GM19043 (cell line): ENCODE results near the gene FCHO1.
"Not testable (repeated sequence)": the region's sequence is repeated elsewhere in the genome, so short reads cannot be mapped to it uniquely, and the experiment has no call there.

Experiments used
- ATAC-seq: cut with Tn5 transposase; IDR thresholded peaks from one replicate; pipeline ENCODE4 v1.9.1; 2021; ENCODE audit warnings: low read depth; ENCODE audit not compliant: unreplicated experiment

FCHO1 gene

GRCh38 chr19:17762505-17763229, 11.4 kb downstream of the FCHO1 start:
- no peak for ATAC-seq

- ATAC-seq: no peak
These were observed 13.1 kb downstream of the FCHO1 start for GRCh38 chr19:17764348-17764747.

- no peak for ATAC-seq
These were observed 13.9 kb downstream of the FCHO1 start for GRCh38 chr19:17765069-17765618.

GRCh38 chr19:17766543-17767131, 15.4 kb downstream of the FCHO1 start:
- no peak for ATAC-seq

GRCh38 chr19:17767559-17767958, 16.3 kb downstream of the FCHO1 start:
- no peak for ATAC-seq

GRCh38 chr19:17770613-17771012, 19.3 kb downstream of the FCHO1 start:
- no peak for ATAC-seq

DNA sequence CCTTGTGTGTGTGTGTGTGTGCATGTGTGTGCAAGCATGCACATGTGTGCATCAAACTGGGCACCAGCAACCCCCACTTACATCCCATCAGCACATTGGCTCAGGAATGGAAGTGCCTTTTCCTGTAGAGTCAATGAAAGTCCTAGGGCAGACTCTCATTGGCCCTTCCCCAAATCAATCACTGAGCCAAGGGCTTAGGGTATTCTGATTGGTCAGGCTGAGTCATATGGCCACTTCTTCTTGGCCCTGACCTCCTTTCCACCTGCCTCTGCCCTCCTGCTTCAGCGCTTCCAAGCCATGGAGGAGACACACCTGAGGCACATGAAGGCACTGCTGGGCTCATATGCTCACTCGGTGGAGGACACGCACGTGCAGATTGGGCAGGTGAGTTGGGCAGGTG, 20.9 kb downstream of the FCHO1 start:
- no peak for ATAC-seq

GRCh38 chr19:17775245-17775927, 24.1 kb downstream of the FCHO1 start:
- no peak for ATAC-seq

GRCh38 chr19:17775991-17776803, 24.9 kb downstream of the FCHO1 start:
- ATAC-seq: peak; percentile 61

DNA sequence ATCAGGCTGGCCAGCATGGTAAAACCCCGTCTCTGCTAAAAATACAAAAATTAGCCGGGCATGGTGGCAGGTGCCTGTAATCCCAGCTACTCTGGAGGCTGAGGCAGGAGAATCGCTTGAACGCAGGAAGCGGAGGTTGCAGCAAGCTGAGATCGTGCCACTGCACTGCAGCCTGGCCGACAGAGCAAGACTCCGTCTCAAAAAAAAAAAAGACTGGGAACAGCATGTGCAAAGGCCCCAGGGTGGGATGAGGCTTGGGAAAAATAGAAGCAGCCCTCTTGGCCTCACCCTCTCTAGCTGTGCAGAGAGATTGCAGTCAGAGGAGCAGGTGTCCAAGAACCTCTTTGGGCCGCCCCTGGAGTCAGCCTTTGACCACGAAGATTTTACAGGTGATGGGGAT, 26.6 kb downstream of the FCHO1 start:
- ATAC-seq: not testable (repeated sequence)

DNA sequence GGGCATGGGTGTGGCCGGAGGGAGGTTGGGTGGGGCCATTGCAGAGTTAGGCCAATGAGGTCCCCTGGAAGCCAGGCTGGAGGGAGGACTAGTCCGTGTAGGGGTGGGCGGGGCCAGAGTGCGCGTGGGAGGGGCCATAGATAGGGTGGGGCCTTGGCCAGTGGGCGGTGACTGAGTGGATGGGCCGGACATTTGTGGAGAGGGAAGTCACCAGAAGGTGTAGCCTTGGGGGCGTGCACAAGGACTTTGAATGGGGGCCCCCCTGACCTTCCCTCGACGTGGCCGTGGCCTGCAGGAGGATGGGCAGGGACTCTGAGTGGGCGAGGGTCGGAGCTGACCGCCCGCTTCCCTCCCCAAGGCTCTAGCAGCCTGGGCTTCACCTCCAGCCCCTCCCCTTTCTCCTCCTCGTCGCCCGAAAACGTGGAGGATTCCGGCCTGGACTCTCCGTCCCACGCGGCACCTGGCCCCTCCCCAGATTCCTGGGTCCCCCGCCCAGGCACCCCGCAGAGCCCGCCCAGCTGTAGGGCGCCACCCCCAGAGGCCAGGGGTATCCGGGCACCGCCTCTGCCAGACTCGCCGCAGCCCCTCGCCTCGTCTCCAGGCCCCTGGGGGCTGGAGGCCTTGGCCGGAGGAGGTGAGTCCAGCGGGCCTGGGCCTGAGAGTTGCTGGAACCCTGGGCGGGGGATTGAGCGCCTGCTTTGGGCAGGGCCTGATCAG, 27.1 kb downstream of the FCHO1 start:
- ATAC-seq: no peak

GRCh38 chr19:17778968-17779929, 28.0 kb downstream of the FCHO1 start:
- ATAC-seq: no peak

DNA sequence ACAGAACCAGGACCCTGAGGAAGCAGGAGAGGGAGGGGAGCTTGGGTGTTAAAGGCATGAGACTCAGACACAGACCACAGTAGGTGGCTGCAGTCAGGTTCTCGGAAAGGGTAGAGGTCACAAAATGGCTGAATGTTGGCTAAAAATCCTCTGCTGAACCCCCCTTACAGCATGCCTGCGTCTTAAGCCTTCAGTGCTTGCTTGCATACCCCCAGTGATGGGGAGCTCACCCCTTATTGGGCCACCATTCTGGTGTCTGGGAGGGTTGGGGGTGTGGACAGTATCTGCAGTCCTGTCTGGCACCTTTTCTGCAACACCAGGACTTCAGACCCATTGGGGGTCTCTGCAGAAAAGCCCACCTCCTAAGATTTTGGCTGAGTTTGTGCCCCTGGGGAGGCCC, 29.5 kb downstream of the FCHO1 start:
- no peak for ATAC-seq

DNA sequence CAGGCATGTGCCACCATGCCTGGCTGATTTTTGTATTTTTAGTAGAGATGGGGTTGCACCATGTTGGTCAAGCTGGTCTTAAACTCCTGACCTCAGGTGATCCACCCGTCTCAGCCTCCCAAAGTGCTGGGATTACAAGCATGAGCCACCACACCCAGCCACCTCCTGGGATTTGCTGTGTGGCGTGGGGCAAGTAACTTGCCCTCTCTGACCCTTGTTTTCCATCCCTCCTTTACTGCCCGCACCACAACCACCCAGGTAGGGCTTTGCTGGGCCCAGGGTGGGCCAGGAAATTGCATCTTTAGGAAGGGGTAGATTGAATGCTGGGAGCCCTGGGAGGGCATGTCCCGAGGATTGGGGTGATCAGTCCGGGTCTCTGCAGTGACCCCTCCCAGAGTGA, 32.4 kb downstream of the FCHO1 start:
- not testable (repeated sequence) for ATAC-seq

GRCh38 chr19:17784201-17785008, 33.1 kb downstream of the FCHO1 start:
- ATAC-seq: no peak

GRCh38 chr19:17787274-17787913, 36.1 kb downstream of the FCHO1 start:
- no peak for ATAC-seq

- no peak for ATAC-seq
These were observed 37.4 kb downstream of the FCHO1 start for GRCh38 chr19:17788632-17789031.
